Stimulated activated CD4-positive, alpha-beta T cell treated with anti-CD3 and anti-CD28 coated beads, Interleukin-1b, Interleukin-23, amount 100 ng/mL, for 24 hours (primary cell): ENCODE results near the gene IFT20.
"Not testable (repeated sequence)": the region's sequence is repeated elsewhere in the genome, so short reads cannot be mapped to it uniquely, and the experiment has no call there.

ENCODE experiments used
- DNase-seq, 4 experiments: peaks; one replicate each; pipeline ENCODE4 v3.0.0-alpha.2; 2020; ENCODE audit warnings: low read depth in 4 of 4, low spot score in 1 of 4

The IFT20 gene

DNA sequence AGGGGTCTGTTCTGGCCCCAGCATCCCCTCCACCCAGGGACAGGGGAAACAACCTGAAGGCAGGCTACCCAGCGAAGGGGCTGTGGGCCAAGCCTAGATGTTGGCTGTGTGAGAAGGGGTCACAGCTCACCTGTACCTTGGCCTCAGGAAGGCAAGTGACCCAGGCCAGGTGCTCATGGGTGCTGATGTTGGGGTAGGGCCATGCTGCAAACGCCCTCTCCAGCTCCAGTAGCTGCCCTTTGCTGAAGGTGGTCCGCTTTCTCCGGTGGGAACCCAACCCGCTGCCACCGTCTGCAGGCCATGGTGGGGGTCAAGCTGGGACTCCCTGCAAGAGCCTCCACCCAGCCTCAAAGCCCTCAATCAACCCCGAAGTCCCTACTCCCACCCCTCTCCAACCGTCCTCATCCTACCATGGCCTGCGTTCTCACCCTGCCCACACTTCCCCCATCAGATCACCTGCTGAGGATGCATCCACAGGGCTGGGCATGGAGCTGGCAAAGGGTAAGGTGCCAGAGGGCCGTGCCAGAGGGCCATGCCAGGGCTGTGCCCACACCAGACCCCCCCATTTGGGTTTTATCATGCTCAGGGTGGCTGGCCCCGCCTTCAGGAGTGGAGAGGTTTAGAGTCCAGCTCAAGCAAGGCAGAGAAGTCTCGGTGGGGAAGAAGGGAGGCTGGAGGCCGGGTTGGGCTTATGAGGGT is 29.5 kb upstream of the IFT20 start, which contains the start of gene SEBOX:
Gene SEBOX (minus strand): TSS at position 535 of the 699 bp plus-strand sequence. CDS start 48 bp downstream, at position 487.
- DNase-seq, result no peak

DNA sequence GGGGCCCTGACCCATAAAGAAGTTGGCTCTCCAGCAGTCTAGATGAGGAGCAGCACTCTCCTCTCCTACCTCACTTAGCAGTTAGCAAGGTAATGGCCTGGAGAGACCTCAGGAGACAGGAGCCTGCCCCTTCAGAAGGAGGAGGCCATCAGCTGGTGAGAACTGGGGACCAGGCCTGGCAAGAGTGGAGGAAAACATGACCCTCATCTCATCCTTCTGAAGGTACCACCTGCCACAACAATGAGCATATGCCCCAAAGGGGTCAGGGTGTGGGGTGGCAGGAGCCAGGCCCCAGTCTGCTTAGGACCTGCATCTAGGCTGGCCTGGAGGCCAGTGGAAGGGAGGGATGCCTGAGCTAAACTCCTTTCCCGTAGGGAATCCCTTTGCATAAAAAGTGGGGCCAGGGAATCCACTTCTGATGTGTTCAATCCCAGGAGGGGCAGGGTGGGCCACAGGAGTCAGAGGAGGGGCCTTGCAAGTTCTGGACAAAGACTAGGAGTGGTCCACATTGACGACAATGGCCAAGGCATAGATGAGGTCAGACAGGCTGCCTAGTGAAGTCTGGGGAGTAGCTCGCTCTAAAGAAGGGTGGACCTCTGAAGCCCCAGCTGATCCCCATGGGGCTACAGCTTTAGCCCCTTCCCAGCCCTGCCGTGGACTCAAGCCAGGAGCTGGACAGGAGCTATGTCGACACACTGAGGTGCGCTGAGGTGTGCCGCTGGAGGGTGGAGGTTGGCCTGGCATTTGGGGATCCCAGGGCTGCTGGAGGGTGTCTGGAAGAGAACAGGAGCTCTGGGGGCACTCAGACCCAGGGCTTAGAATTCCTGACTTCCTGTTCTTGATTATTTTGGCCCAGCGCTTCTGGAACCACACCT is 28.7 kb upstream of the IFT20 start:
- DNase-seq, result no peak

DNA sequence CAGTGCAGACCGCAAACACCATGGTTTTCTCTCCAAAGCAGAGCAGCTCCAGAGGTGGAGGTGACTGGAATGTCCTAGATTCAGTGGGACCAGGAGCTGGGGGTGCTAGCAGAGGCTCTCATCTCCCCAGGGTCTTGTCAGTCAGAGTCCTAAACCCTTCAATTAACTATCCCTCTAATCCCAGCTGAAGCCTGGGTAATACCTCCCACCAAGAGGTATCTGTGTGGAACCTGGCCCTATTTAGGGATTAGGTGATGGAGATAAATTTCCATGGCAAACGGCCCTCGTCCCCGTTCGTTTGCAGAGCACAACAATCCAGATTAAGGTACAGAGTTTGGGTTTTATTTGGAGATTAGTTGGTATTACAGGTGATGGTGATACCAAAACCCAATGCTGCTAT is 27.9 kb upstream of the IFT20 start:
- DNase-seq, result no peak

DNA sequence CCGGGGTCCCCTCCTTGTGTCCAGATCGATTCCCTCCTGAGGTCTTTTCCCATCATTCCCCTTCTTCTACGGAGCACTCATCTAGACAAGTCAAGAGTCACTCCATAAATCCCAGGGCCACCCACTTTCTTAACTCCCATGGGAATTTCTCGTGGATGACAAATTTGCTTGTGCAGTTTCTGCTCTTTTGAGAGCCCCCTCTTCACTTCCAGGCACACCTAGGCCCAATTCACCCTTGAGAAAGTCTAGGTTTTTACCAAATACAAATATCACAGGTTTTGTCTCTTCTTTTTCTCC is 22.6 kb upstream of the IFT20 start:
- DNase-seq, result no peak

DNA sequence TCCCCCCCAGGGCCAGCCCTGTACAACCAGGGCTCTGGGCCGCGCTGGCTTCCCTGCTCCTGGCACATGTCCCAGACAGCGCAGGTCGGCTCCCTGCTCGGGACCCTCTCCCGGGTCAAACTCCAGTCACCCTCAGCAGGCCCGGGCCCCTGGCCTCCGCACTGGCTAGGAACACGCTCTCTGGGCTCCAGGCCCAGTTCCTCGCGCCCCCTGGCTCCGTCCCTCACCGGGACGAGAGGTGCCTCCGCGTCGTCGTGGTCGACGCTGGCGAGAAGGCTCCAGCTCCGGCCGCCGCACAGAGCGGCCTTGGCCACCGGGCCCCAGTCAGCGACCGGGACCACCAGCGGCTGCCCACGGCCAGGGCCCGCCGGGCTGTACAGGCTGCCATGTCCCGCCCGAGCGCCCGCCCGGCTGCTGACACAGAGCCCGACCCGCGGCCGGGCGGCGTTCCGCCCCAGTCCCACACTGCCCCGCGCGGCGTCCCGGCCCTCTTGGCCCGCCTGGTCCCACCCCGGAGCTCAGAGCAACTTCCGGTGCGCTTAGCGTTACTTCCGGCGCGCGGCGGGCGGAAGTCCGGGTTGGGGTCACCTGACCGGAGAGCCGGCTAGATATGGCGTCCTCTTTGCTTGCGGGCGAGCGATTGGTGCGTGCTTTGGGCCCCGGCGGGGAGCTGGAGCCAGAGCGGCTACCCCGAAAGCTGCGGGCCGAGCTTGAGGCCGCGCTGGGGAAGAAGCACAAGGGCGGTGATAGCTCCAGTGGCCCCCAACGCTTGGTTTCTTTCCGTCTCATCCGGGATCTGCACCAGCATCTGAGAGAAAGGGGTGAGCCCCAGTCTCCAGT is 22.0 kb upstream of the IFT20 start, which contains the start of gene POLDIP2:
Gene POLDIP2 (minus strand): TSS at position 467 of the 840 bp plus-strand sequence. CDS start 79 bp downstream, at position 388.
- peak; percentile 86 to 92 (median 90) for DNase-seq

DNA sequence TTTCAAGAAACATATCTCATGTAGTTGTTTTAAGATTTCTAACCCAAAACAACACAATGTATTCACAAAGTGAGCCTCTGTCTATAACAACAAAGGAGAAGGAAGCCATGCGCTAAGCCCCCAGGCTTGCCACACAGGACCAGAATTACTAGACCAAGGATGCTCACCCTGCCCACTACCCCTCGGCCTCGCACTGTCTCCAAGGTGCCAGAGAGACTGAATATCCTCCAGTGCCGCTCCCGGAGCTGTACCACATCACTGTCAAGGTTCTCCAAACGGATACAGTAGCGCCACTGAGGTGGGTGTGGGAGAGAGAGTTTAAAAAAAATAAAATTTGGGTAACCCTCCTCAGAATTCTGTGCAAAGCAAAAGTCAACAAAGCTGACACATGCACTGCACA is 15.0 kb upstream of the IFT20 start:
- no peak for DNase-seq

DNA sequence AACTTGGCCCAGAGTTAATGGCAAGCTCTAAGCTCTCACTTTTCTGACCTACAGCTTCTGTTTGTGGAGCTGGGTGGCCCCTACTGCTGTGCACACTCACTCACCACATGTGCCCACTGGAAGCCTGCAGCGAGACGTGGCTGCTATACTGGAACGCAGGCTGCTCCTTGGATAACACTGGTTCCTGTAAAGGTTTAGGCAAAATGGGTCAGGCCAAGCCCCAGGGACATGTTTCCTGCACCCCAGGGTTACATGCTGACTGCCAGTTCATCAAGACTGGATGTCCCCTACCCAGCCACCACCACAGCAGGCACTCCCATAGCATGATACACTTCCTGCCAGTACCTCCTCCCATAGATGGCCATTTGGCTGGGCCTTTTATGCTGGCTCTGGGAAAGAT is 13.7 kb upstream of the IFT20 start:
- DNase-seq, result no peak

DNA sequence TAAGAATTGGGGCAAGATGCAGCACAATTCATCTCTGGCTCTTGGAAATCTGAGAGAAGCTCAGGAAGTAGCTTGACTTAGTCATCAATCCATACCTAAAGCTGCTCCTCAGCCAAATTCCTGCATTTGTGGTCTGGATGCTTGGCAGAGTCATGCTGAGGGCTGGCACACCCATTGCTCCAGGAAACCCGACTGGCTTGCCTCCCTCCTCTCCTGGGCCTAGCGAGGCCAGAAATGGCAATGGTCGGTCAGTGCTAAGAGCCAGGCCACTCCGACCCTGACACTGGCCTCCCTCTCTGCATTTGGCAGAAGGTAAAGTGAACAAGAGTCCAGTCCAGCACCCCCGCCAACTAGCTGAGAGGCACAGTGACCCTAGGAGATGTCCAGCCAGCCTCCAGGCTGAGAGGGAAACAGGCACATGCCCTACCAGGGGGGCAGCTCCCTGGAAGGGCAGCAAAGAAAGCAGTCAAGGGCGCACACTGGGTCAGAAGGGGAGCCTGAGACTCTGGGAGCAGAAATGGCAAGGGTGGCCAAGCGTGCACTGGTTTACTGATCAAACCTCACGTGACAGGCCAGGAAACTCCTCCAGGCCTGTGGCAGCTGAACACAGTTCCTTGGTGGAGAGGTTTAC is 12.1 kb upstream of the IFT20 start:
- no peak for DNase-seq

DNA sequence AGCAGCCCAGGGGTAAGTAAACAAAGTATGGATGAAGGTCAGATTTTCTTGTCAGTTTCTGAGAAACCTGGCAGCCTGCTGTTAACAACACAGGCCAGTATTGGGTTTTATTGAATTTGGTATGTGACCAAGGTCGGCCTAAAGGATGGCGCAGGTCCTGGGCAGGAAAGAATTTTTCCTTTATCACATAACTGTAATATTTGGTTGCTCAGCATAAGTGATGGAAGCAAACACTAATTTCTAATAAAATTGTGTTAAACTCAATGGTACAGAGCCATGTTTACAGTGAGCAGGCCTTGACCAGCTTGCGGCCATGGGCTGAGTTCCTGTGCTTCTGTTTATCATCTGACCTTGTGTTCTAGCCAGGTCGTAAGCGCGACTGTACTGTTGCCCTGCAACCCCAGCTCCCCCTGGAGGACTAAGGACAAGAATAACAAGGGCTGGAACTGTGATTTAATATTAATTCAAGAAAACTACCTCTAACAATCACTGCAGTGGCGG is 11.5 kb upstream of the IFT20 start:
- no peak for DNase-seq

DNA sequence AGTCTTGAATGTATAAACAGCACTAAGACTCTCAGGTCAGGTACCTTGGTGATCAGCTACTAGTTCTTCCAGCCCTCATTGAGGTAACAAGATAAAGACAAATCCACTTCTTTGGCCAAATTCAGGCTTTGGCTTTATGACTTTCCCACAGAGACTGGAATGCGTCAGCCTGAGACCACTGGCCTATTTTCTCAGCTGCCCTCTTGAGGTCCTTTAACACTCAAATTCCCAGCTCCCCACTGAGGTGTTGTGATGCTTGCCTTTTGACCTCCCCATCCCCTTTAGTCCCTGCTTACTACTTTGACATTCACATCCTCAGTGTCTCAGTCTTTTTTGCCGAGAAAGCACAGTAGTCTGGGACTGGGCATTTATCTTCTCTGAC is 10.9 kb upstream of the IFT20 start:
- no peak for DNase-seq

DNA sequence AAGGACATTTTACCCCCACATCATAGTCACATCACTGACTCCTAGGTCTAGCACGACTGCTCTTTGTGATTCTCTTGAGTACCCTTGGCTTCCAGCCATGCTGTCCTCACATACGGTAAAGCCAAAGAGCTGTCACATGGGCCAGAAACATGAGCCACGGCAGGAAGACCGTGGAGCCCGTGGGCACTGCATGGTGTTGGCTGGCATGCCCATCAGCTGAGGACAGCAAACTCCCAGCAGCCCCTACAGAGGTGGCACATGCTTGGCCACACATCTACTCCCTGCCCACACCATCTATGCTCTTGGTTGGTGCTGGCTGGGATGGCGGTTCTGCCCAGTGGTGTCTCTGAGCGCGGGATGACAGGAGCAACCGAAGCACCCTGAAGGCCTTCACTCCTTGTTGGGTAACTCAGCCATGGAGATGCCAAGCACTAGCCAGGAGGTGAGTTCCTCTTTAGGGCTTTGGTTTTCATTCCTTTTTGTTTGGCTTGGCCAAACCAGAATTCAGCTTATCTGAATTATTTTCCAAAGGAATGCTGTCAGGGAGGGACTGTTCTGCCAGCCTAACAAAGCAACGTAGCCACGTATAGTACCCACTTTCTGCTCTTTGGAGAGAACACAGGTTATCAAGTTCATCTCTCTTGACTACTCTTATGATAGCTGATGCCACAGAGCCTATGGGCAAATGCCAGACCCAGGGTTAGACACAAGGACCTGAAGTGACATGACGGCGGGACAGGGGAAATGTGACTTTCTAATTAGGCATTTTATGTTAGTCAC is 10.3 kb upstream of the IFT20 start:
- no peak for DNase-seq

DNA sequence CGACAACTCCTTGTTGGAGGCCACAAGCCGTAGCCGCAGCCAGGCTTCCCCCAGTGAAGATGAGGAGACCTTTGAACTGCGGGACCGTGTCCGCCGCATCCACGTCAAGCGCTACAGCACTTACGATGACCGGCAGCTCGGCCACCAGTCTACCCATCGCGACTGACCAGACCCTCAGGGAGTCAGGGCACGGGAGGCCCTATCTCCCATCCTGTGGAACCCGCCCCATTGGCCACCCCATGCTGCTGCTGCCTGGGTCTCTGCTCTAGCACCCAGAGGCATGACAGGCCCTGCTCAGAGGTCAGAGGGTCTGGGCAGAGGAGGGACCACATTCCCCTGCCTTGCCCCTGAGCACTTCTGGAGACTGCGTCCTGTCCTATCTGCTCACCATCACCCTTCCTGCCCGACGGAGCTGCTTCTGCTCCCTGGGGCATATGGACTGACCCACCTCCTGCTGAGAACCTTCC is 9.2 kb upstream of the IFT20 start:
- no peak for DNase-seq

DNA sequence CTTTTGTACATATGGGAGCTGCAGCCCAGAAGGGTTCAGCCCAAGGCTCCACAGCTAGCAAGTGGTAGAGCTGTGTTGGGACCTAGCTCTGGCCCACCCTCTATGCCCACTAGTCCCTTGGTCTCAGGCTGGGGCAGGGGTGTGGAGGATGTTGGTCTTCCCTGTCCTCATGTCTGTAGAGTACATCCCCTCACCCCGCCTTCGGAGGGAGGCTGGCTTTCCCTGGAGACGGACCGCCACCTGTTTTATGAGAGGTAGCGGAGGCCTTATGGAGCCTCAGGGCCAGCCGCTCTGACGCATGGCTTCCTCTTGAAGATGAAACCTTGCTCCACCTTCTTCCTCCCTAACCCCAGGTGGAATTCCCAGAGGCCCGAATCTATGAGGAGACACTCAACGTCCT is 8.7 kb upstream of the IFT20 start:
- no peak for DNase-seq

DNA sequence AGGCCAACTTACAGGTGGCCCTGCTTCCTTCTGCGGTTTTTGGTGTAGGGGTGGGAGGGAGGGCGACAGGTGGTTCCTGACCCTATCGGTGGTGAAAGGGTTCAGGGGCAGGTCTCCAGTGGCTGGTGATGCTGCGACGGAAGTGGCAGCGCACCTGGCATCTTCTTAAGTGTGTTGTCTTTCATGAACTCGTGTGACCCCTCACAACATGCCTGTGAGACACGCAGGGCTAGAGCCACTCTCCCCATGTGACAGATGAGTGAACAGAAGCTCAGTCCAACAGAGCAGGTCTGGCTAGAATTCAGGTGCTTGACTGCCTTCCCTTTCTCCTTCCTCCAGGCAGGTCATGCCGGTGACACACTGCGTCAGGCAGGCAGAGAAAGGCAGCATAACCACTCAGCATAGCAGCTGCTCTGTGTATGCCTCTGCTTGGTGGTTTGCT is 8.2 kb upstream of the IFT20 start:
- DNase-seq, result no peak

DNA sequence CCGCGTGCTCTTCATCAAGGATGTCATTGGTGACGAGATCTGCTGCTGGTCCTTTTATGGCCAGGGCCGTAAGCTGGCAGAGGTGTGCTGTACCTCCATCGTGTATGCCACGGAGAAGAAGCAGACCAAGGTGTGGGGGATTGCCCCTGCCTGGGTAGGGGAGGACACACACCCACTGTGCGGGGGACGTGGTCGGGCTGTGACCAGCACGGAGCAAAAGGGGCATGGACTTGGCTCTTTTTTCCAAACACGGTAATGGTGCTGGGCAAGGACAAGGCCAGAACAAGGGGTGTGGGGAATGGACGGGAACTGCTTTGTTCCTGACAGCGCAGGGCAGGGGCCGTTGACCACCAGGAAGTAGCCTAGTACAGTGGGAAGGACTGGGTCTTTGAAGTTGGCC is 7.0 kb upstream of the IFT20 start:
- no peak for DNase-seq

DNA sequence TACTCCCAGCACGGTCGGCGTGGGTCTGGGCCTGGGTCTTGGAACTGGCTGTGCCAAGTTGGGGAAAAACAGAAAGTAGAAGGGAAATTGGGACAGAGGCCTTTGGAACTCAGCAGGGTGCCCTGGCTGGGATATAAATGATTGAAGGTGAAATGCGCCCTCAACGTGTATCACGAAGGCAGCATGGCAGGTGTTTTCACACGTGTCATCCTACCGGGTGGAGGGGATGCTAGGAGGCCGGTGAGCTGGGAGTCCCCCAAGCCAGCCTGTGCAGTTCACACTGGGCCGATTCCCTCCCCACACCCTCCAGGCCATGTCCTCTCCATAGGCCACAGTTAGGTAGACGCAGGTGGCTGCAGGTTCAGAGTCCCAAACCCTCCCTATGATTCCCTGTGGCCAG is 6.2 kb upstream of the IFT20 start:
- DNase-seq, result no peak

DNA sequence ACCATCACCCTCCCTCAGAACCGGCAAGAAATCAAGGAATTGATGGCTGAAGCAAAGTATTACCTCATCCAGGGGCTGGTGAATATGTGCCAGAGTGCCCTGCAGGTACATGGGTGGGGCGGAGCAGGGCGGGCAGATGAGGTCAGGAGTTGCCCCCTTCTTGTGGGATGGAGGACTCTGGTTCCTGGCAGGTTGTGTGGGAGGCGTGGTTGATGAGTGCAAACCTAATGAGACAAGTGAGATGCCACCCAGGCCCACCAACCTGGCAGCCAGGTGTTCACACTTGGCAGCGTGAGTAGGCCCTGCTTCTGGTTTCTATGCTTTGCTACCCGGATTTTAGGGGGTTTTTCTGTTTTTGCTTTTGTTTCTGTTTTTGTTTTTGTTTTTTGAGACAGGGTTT is 5.1 kb upstream of the IFT20 start:
- DNase-seq, result no peak

DNA sequence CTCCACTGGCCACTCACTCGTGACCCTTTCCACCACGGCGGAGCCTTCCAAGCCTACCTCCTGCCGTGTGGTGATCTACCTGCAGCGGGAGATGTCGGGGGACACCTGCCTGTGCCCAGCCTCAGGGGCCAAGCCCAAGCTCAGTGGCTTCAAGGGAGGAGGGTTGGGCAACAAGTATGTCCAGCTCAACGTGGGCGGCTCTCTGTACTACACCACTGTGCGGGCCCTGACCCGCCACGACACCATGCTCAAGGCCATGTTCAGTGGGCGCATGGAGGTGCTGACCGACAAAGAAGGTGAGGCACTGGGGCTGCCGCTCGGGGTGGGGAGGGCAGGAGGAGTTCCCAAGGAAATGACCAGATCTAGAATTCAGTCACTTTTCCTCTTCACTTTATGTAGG is 4.2 kb upstream of the IFT20 start:
- no peak for DNase-seq

DNA sequence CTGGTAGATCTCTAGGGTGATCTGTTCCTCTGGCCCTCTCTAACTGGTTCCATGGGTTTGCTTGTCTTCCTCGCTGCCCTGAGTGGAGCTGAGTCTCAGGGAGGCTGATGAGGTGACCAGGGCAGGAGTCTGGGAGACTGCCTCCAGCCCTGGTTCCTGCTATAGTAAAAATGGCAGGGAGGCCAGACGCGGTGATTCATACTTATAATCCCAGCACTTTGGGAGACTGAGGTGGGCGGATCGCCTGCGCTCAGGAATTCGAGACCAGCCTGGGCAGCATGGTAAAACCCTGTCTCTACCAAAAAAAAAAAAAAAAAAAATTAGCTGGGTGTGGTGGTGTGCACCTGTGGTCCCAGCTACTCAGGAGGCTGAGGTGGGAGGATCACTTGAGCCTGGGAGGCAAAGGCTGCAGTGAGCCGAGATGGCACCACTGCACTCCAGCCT is 3.5 kb upstream of the IFT20 start:
- not testable (repeated sequence) for DNase-seq
